Heart left ventricle (tissue), 16 donors: ENCODE measurements around the gene C2CD3. TPM values are rescaled to one million over a fixed set of nuclear protein-coding genes. Genes with fewer than 3 reads are reported as not detected.

Experiments
- ATAC-seq, 4 donors: fragments of 200-7000 bp; cut with Tn5 transposase; one replicate each; pipeline ENCODE4 v1.9.1; 2020 to 2022; ENCODE audit warnings: moderate library complexity in 4 of 4, mild to moderate bottlenecking in 3 of 4, moderate number of reproducible peaks in 1 of 4
- DNase-seq, 5 donors: peaks; one replicate each; pipeline ENCODE4 v3.0.0-alpha.2; 2020
- H3K27ac ChIP-seq, 12 donors: fragments of 200-600 bp; sonication (generic) in 4 of 12; one replicate each; pipeline versions ENCODE4 v1.5.0 to v1.8.0; 2016 to 2022; ENCODE audit warnings: mild to moderate bottlenecking in 2 of 12
- H3K27me3 ChIP-seq, 9 donors: fragments of 200-600 bp; sonication (generic) in 2 of 9; one replicate each; pipeline versions ENCODE4 v1.5.1 to v1.8.0; 2016 to 2022; ENCODE audit warnings: mild to moderate bottlenecking in 3 of 9
- H3K36me3 ChIP-seq, 9 donors: fragments of 200-600 bp; sonication (generic) in 2 of 9; one replicate each; pipeline versions ENCODE4 v1.5.0 to v1.8.0; 2018 to 2022; ENCODE audit warnings: mild to moderate bottlenecking in 2 of 9
- H3K4me1 ChIP-seq, 12 donors: fragments of 200-600 bp; sonication (generic) in 4 of 12; one replicate each; pipeline versions ENCODE4 v1.5.0 to v1.8.0; 2016 to 2022; ENCODE audit warnings: mild to moderate bottlenecking in 3 of 12
- H3K4me3 ChIP-seq, 12 donors: fragments of 200-600 bp; sonication (generic) in 4 of 12; one replicate each; pipeline versions ENCODE4 v1.5.0 to v1.8.0; 2017 to 2022; ENCODE audit warnings: mild to moderate bottlenecking in 9 of 12, moderate library complexity in 4 of 12
- H3K9me3 ChIP-seq, 12 donors: fragments of 200-600 bp; sonication (generic) in 4 of 12; one replicate each; pipeline versions ENCODE4 v1.5.0 to v1.8.0; 2016 to 2022; ENCODE audit warnings: mild to moderate bottlenecking in 1 of 12
- POLR2A ChIP-seq, 2 donors: fragments of 450-650 bp; IDR thresholded peaks; one replicate each; pipeline ENCODE4 v1.6.1; 2017; ENCODE audit warnings: antibody characterized with exemption in 2 of 2, mild to moderate bottlenecking in 2 of 2, moderate library complexity in 2 of 2
- WGBS, 4 donors: extraction: QIAGEN DNeasy Blood & Tissue Kit in 2 of 4; methylation state at CpG; one replicate each; pipeline versions ENCODE4 v1.1.5 to v1.1.7; 2013 to 2018; 5-methylcytosine and 5-hydroxymethylcytosine counted together
- intact Hi-C, 10 donors: fragments of 100-400 bp; cut with DNase I; formaldehyde crosslinking; loops; one replicate each; pipeline versions ENCODE4 v1.11.1 to v1.14.2; 2022
- polyA plus RNA-seq, 2 donors: library from polyadenylated mRNA; stranded (reverse); fragments of 200-250 nt; gene quantifications; one replicate each; pipeline ENCODE4 v1.2.3, GENCODE V29; 2013
- total RNA-seq, 9 donors: library from RNA; depleted of rRNA in 2 of 9; stranded (reverse); fragments of >200 nt in 2 of 9; fragmentation: NEBNext Ultra II Directional in 3 of 9; extraction: Animal tissue kit (Norgen Biotek cat#: 25700) in 3 of 9; gene quantifications; one replicate each; pipeline versions ENCODE4 v1.1.0 to v1.2.4, GENCODE V29; 2016 to 2023
- TF ChIP-seq, protein P1 (sequence below), 12 donors: fragments of 200-600 bp; sonication (generic) in 4 of 12; IDR thresholded peaks; one replicate each; pipeline versions ENCODE4 v1.5.0 to v1.8.0; 2018 to 2022; ENCODE audit warnings: antibody characterized with exemption in 12 of 12, mild to moderate bottlenecking in 5 of 12
- donor health status: ischemic (EF 13 %, LVEDD 7.1; RV severe dilation, severe dysfunction).
- donor health status: healthy with polysubstance abuse.
- donor health status: DM: no; HTN: yes; CAD: no.
- donor health status: DM: no; HTN: no; CAD: no.
- donor health status: ischemic (EF 25% LVEDD 6.9; RV normal size, moderate dysfunction).
- donor health status: ischemic (EF 25% LVEDD 5.7; RV mildly dilated, moderate dysfunction).
- donor health status: healthy.
- donor health status: DM: yes; HTN: yes; CAD: no.
- donor health status: ischemic (EF 35%, LVEDD 5.7; RV mildly dilated, moderate dysfunction).
- donor health status: nonischemic (EF 11% LVEDD 7.7; RV severe dilation, severe dysfunction).
- donor health status: DM: yes; HTN: yes; CAD: no.
- donor health status: PGD.
- donor health status: ischemic (EF 29% LVEDD 5.4; RV normal size, mild dysfunction).
- donor health status: nonischemic (EF 23%, LVEDD 6.1; RV moderate dilation, normal function).

Gene C2CD3
- total and polyA plus RNA-seq, 11 donors, result 6.5 to 18.7 (median 12.5) TPM

DNA sequence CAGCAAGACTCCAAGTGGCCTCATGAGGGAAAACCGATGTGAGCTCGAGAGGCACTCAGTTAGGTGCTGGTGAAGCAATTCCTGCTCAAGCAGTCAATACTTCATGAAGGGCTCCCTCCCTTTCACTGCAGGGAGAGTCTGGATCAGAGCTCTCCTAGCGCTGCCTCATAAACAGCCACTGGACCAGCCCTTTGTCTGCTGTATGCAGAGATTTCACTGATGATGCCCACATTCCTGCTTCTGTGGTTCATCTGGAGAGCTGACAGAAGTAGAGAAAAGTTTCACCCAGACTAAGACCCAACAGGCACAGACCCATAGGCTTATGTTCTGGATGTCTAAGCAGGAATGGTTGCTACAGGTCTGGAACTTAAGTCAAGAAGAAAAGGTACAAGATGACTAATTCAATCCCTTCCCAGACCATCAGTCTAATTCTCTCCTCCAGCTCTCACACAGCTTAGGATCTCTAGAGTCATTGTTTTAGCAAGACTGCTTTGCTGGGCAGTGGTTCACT is 192.2 kb downstream of the C2CD3 start:
- ATAC-seq (no peak), DNase-seq (no peak)
- H3K27ac ChIP-seq, result peak overlapping the region in 1 of 12 donors; percentile 91

DNA sequence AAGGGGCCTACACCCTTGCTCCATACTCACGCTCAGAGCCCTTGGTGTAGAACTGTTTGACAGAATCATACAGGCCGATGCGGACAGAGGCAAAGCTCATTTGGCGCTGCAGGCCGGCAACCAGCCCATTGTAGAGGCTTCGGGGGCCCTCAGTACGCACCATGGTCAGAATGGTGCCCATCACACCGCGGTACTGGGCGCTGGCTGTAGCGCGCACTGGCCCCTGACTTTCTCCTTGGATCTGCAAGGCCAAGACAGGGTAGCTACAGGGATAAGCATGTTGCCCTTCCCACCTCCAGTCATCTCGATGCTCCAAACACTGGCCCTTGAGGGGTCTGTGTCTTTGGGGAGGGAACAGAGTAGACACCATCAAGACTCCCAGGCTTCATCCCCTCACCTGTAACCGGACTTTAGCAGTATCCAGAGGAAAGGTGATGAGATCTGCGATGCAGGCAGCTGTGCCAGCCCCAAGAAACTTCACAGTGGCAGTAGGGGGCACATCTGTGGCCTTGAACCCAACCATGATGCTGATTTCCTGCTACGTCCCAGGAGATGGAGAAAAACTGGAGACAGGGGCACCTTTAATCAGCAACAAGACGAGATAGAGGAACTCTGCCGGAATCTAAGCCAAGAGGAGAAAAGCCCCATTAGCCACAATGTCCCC is 192.8 kb downstream of the C2CD3 start:
- peaks cover 0 to 72% (median 15%) of the 10 kb centered on the region in 9 donors for H3K36me3 ChIP-seq
- ATAC-seq, result no peak

More for the DNA sequence above, 192.2 kb downstream of the C2CD3 start:
- H3K9me3 ChIP-seq, result no peaks in the 10 kb centered on the region
- peak overlapping the region in 1 of 12 donors; percentile 85 for H3K4me3 ChIP-seq
- H3K4me1 ChIP-seq, result peaks cover 0 to 75% (median 13%) of the 10 kb centered on the region in 12 donors
- intact Hi-C loops, result no loop called here
- peaks cover 0 to 72% (median 15%) of the 10 kb centered on the region in 9 donors for H3K36me3 ChIP-seq
- TF ChIP-seq, protein P1, sequence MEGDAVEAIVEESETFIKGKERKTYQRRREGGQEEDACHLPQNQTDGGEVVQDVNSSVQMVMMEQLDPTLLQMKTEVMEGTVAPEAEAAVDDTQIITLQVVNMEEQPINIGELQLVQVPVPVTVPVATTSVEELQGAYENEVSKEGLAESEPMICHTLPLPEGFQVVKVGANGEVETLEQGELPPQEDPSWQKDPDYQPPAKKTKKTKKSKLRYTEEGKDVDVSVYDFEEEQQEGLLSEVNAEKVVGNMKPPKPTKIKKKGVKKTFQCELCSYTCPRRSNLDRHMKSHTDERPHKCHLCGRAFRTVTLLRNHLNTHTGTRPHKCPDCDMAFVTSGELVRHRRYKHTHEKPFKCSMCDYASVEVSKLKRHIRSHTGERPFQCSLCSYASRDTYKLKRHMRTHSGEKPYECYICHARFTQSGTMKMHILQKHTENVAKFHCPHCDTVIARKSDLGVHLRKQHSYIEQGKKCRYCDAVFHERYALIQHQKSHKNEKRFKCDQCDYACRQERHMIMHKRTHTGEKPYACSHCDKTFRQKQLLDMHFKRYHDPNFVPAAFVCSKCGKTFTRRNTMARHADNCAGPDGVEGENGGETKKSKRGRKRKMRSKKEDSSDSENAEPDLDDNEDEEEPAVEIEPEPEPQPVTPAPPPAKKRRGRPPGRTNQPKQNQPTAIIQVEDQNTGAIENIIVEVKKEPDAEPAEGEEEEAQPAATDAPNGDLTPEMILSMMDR (IDR thresholded peaks at IDR 0.05), result no peak
- no peak for TF ChIP-seq POLR2A (IDR thresholded peaks at IDR 0.05)
- WGBS, 4 donors, result 90 to 97% (median 95%) methylated on average over 3 of the region's 3 CpGs
- no peaks in the 10 kb centered on the region for H3K27me3 ChIP-seq

DNA sequence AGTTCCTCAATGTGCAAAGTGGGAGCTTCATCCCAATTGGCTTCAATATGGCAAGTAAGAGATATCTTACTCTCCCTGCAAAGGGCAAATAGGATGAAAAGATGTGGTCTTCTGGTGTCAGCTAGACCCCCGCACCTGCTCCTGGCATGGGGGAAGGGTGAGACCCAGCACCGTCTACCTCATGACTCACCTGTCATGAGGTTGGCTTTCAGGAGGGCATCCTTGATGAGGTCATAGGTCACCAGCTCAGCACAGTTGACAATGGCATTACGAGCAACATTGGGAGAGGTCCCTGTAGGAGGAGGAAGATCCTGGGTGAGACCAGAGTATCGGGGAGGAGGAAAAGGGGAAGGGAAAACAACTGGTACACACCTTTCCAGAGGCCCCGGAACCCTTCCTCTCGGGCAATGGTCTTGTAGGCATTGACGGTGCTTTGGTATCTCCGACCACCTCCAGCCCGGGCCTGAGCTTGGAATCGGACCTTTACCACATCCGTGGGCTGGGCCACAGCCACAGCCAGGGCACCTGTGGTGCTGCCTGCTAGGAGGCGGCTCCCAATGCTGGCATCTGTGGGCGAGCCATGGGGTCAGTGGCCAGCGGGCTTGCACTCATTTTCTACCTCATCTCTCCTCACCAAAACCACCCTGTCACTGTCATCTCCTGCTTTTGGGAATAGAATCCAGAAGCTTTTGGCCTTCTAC is 194.2 kb downstream of the C2CD3 start:
- intact Hi-C loops, result no loop called here
- DNase-seq (peak in 1 of 5 donors; percentile 55), ATAC-seq (no peak)
- H3K9me3 ChIP-seq, result no peaks in the 10 kb centered on the region
- TF ChIP-seq, protein P1 (IDR thresholded peaks at IDR 0.05), result no peak
- no peak for TF ChIP-seq POLR2A (IDR thresholded peaks at IDR 0.05)
- H3K27ac ChIP-seq, result peak overlapping the region in 1 of 12 donors; percentile 27
- H3K27me3 ChIP-seq, result no peaks in the 10 kb centered on the region
- H3K4me1 ChIP-seq, result peaks cover 0 to 78% (median 6%) of the 10 kb centered on the region in 12 donors
- no peak overlapping the region for H3K4me3 ChIP-seq
- WGBS, 4 donors, result 91 to 99% (median 95%) methylated on average over 14 of the region's 14 CpGs
- H3K36me3 ChIP-seq, result peaks cover 0 to 72% (median 15%) of the 10 kb centered on the region in 9 donors

More for the DNA sequence above, 192.8 kb downstream of the C2CD3 start:
- TF ChIP-seq POLR2A (IDR thresholded peaks at IDR 0.05), result no peak
- TF ChIP-seq, protein P1 (IDR thresholded peaks at IDR 0.05), result no peak
- Histone ChIP-seq H3K27me3 (no peaks in the 10 kb centered on the region), H3K4me3 (peak overlapping the region in 1 of 12 donors; percentile 85), H3K9me3 (no peaks in the 10 kb centered on the region), H3K27ac (peak overlapping the region in 1 of 12 donors; percentile 91), H3K4me1 (peaks cover 0 to 78% (median 12%) of the 10 kb centered on the region in 12 donors)
- no peak for DNase-seq
- 96 to 98% (median 98%) methylated on average over 15 to 18 of the region's 18 CpGs for WGBS, 4 donors
- intact Hi-C loops, result no loop called here

DNA sequence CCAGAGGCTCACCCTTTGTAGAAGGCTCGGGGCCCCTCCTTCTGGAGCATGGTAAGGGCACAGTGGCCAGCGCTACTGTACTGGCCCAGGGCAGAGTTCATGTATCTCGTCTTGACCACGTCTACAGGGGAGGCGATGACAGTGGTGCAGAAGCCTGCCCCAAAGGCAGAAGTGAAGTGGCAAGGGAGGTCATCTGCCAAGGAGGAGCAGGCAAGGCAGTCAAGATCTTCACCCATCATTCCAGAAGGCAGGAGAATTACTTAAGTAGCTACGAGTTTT is 195.4 kb downstream of the C2CD3 start:
- peaks cover 0 to 71% (median 6%) of the 10 kb centered on the region in 12 donors for H3K4me1 ChIP-seq
- intact Hi-C loops, result no loop called here
- DNase-seq, result no peak
- H3K9me3 ChIP-seq, result no peaks in the 10 kb centered on the region
- no peak for ATAC-seq
- H3K27me3 ChIP-seq, result no peaks in the 10 kb centered on the region
- TF ChIP-seq POLR2A (IDR thresholded peaks at IDR 0.05), result no peak
- TF ChIP-seq, protein P1 (IDR thresholded peaks at IDR 0.05), result no peak
- peak overlapping the region in 1 of 12 donors; percentile 58 for H3K27ac ChIP-seq
- 90 to 96% (median 93%) methylated on average over 2 to 6 of the region's 6 CpGs for WGBS, 4 donors
- no peak overlapping the region for H3K4me3 ChIP-seq
- peaks cover 0 to 61% (median 15%) of the 10 kb centered on the region in 9 donors for H3K36me3 ChIP-seq
